Measurements from ENCODE around the gene SCGB1A1.

Gene SCGB1A1

GRCh38 chr11:62457478-62457877, 38.6 kb downstream of the SCGB1A1 start:
- no peaks in the 10 kb centered on the region for H3K27me3 Mint-ChIP-seq
- H3K4me1 Mint-ChIP-seq (ENCODE audit: low read depth): peaks cover 74% of the 10 kb centered on the region
- H3K27ac Mint-ChIP-seq: peak overlapping the region; percentile 90
- no peaks in the 10 kb centered on the region for H3K9me3 Mint-ChIP-seq
- intact Hi-C loops (cut with micrococcal nuclease): no loop called here
- H3K4me3 Mint-ChIP-seq: peak overlapping the region; percentile 20
- no peaks in the 10 kb centered on the region for H3K36me3 Mint-ChIP-seq (ENCODE audit: low read depth)

- peak overlapping the region; percentile 39 for H3K4me3 Mint-ChIP-seq
- intact Hi-C loops (cut with micrococcal nuclease): no loop called here
- H3K27me3 Mint-ChIP-seq: no peaks in the 10 kb centered on the region
- no peaks in the 10 kb centered on the region for H3K36me3 Mint-ChIP-seq (ENCODE audit: low read depth)
- peak overlapping the region; percentile 90 for H3K27ac Mint-ChIP-seq
- H3K9me3 Mint-ChIP-seq: no peaks in the 10 kb centered on the region
- peaks cover 84% of the 10 kb centered on the region for H3K4me1 Mint-ChIP-seq (ENCODE audit: low read depth)
Measured at GRCh38 chr11:62458212-62459002, 39.6 kb downstream of the SCGB1A1 start.

GRCh38 chr11:62459080-62459479, 40.2 kb downstream of the SCGB1A1 start:
- H3K4me3 Mint-ChIP-seq: peak overlapping the region; percentile 24
- no peaks in the 10 kb centered on the region for H3K27me3 Mint-ChIP-seq
- intact Hi-C loops (cut with micrococcal nuclease): no loop called here
- no peaks in the 10 kb centered on the region for H3K36me3 Mint-ChIP-seq (ENCODE audit: low read depth)
- H3K9me3 Mint-ChIP-seq: no peaks in the 10 kb centered on the region
- peak overlapping the region; percentile 90 for H3K27ac Mint-ChIP-seq
- peaks cover 90% of the 10 kb centered on the region for H3K4me1 Mint-ChIP-seq (ENCODE audit: low read depth)

- H3K27me3 Mint-ChIP-seq: no peaks in the 10 kb centered on the region
- H3K27ac Mint-ChIP-seq: peak overlapping the region; percentile 83
- no peaks in the 10 kb centered on the region for H3K9me3 Mint-ChIP-seq
- peak overlapping the region; percentile 10 for H3K4me3 Mint-ChIP-seq
- intact Hi-C loops (cut with micrococcal nuclease): loop anchor here (5.0 kb wide), 2 partner anchors 35 kb away; no protein-coding TSS in a partner anchor
- no peaks in the 10 kb centered on the region for H3K36me3 Mint-ChIP-seq (ENCODE audit: low read depth)
- peaks cover 65% of the 10 kb centered on the region for H3K4me1 Mint-ChIP-seq (ENCODE audit: low read depth)
Measured at GRCh38 chr11:62461740-62462507, 43.1 kb downstream of the SCGB1A1 start.

- intact Hi-C loops (cut with micrococcal nuclease): loop anchor here (5.0 kb wide), 2 partner anchors 35 kb away; no protein-coding TSS in a partner anchor
- H3K9me3 Mint-ChIP-seq: no peaks in the 10 kb centered on the region
- no peak overlapping the region for H3K4me3 Mint-ChIP-seq
- peak overlapping the region; percentile 83 for H3K27ac Mint-ChIP-seq
- no peaks in the 10 kb centered on the region for H3K36me3 Mint-ChIP-seq (ENCODE audit: low read depth)
- no peaks in the 10 kb centered on the region for H3K27me3 Mint-ChIP-seq
- peaks cover 59% of the 10 kb centered on the region for H3K4me1 Mint-ChIP-seq (ENCODE audit: low read depth)
Measured at GRCh38 chr11:62462508-62462892, 43.7 kb downstream of the SCGB1A1 start.

- H3K4me3 Mint-ChIP-seq: peak overlapping the region; percentile 61
- peak overlapping the region; percentile 83 for H3K27ac Mint-ChIP-seq
- no peaks in the 10 kb centered on the region for H3K27me3 Mint-ChIP-seq
- no peaks in the 10 kb centered on the region for H3K9me3 Mint-ChIP-seq
- intact Hi-C loops (cut with micrococcal nuclease): loop anchor here (5.0 kb wide), 2 partner anchors 34 to 36 kb away; no protein-coding TSS in a partner anchor
- H3K36me3 Mint-ChIP-seq (ENCODE audit: low read depth): no peaks in the 10 kb centered on the region
- peaks cover 53% of the 10 kb centered on the region for H3K4me1 Mint-ChIP-seq (ENCODE audit: low read depth)
Measured at GRCh38 chr11:62463121-62463542, 44.3 kb downstream of the SCGB1A1 start.

GRCh38 chr11:62464655-62465054, 45.8 kb downstream of the SCGB1A1 start:
- peak overlapping the region; percentile 2 for H3K27ac Mint-ChIP-seq
- H3K9me3 Mint-ChIP-seq: no peaks in the 10 kb centered on the region
- H3K4me1 Mint-ChIP-seq (ENCODE audit: low read depth): peaks cover 44% of the 10 kb centered on the region
- no peaks in the 10 kb centered on the region for H3K36me3 Mint-ChIP-seq (ENCODE audit: low read depth)
- H3K27me3 Mint-ChIP-seq: no peaks in the 10 kb centered on the region
- H3K4me3 Mint-ChIP-seq: no peak overlapping the region
- intact Hi-C loops (cut with micrococcal nuclease): loop anchor here (5.0 kb wide), 2 partner anchors 33 to 37 kb away; no protein-coding TSS in a partner anchor

GRCh38 chr11:62466444-62466843, 47.6 kb downstream of the SCGB1A1 start:
- H3K4me1 Mint-ChIP-seq (ENCODE audit: low read depth): peaks cover 35% of the 10 kb centered on the region
- no peak overlapping the region for H3K4me3 Mint-ChIP-seq
- no peaks in the 10 kb centered on the region for H3K9me3 Mint-ChIP-seq
- intact Hi-C loops (cut with micrococcal nuclease): no loop called here
- H3K27me3 Mint-ChIP-seq: no peaks in the 10 kb centered on the region
- no peaks in the 10 kb centered on the region for H3K36me3 Mint-ChIP-seq (ENCODE audit: low read depth)
- no peak overlapping the region for H3K27ac Mint-ChIP-seq

GRCh38 chr11:62468577-62468976, 49.7 kb downstream of the SCGB1A1 start:
- no peaks in the 10 kb centered on the region for H3K36me3 Mint-ChIP-seq (ENCODE audit: low read depth)
- H3K4me1 Mint-ChIP-seq (ENCODE audit: low read depth): peaks cover 26% of the 10 kb centered on the region
- H3K4me3 Mint-ChIP-seq: no peak overlapping the region
- H3K27ac Mint-ChIP-seq: peak overlapping the region; percentile 12
- no peaks in the 10 kb centered on the region for H3K27me3 Mint-ChIP-seq
- no peaks in the 10 kb centered on the region for H3K9me3 Mint-ChIP-seq
- intact Hi-C loops (cut with micrococcal nuclease): no loop called here

- H3K27ac Mint-ChIP-seq: peak overlapping the region; percentile 74
- H3K27me3 Mint-ChIP-seq: no peaks in the 10 kb centered on the region
- peaks cover 20% of the 10 kb centered on the region for H3K4me1 Mint-ChIP-seq (ENCODE audit: low read depth)
- H3K4me3 Mint-ChIP-seq: no peak overlapping the region
- H3K9me3 Mint-ChIP-seq: no peaks in the 10 kb centered on the region
- no peaks in the 10 kb centered on the region for H3K36me3 Mint-ChIP-seq (ENCODE audit: low read depth)
- intact Hi-C loops (cut with micrococcal nuclease): no loop called here
Measured at GRCh38 chr11:62471603-62472002, 52.8 kb downstream of the SCGB1A1 start.

- intact Hi-C loops (cut with micrococcal nuclease): no loop called here
- no peaks in the 10 kb centered on the region for H3K27me3 Mint-ChIP-seq
- peak overlapping the region; percentile 74 for H3K27ac Mint-ChIP-seq
- H3K9me3 Mint-ChIP-seq: no peaks in the 10 kb centered on the region
- H3K4me3 Mint-ChIP-seq: no peak overlapping the region
- H3K4me1 Mint-ChIP-seq (ENCODE audit: low read depth): peaks cover 20% of the 10 kb centered on the region
- no peaks in the 10 kb centered on the region for H3K36me3 Mint-ChIP-seq (ENCODE audit: low read depth)
Measured at GRCh38 chr11:62472063-62472884, 53.4 kb downstream of the SCGB1A1 start.
